ENCODE measurements around the gene EIF4H.

DNA sequence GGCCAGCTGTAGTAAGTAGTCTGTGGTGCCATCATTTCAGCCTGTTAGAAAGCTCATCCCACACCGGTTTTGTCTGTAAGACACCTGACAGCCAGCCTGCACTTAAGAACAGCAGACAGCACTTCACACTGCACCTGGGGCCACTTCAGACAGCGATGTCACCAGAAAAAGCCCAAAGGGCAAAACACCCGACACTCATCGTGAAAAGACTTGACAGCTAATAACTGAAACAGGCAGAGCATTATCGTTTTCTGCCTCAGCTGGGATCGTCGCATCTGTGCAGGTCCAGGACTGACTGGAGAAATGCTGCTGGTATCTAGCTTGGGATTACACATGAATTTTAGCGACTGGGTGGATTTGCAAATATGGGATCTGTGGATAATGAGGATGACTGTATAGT lies 18.9 kb downstream of the EIF4H start:
- TF ChIP-seq, protein P1, sequence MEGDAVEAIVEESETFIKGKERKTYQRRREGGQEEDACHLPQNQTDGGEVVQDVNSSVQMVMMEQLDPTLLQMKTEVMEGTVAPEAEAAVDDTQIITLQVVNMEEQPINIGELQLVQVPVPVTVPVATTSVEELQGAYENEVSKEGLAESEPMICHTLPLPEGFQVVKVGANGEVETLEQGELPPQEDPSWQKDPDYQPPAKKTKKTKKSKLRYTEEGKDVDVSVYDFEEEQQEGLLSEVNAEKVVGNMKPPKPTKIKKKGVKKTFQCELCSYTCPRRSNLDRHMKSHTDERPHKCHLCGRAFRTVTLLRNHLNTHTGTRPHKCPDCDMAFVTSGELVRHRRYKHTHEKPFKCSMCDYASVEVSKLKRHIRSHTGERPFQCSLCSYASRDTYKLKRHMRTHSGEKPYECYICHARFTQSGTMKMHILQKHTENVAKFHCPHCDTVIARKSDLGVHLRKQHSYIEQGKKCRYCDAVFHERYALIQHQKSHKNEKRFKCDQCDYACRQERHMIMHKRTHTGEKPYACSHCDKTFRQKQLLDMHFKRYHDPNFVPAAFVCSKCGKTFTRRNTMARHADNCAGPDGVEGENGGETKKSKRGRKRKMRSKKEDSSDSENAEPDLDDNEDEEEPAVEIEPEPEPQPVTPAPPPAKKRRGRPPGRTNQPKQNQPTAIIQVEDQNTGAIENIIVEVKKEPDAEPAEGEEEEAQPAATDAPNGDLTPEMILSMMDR (IDR thresholded peaks at IDR 0.05), result no peak
- TF ChIP-seq POLR2AphosphoS5 (IDR thresholded peaks at IDR 0.05) (no peak), POLR2A (IDR thresholded peaks at IDR 0.05) (no peak)
